IPS-NIHi11 (cell line): ENCODE results near the gene HDAC4.
"Not testable (repeated sequence)": the region's sequence is repeated elsewhere in the genome, so short reads cannot be mapped to it uniquely, and the experiment has no call there.

Experiments
- DNase-seq: peaks from one replicate; pipeline ENCODE4 v3.0.0; 2012; ENCODE audit warnings: mixed read lengths, low spot score

HDAC4 gene

DNA sequence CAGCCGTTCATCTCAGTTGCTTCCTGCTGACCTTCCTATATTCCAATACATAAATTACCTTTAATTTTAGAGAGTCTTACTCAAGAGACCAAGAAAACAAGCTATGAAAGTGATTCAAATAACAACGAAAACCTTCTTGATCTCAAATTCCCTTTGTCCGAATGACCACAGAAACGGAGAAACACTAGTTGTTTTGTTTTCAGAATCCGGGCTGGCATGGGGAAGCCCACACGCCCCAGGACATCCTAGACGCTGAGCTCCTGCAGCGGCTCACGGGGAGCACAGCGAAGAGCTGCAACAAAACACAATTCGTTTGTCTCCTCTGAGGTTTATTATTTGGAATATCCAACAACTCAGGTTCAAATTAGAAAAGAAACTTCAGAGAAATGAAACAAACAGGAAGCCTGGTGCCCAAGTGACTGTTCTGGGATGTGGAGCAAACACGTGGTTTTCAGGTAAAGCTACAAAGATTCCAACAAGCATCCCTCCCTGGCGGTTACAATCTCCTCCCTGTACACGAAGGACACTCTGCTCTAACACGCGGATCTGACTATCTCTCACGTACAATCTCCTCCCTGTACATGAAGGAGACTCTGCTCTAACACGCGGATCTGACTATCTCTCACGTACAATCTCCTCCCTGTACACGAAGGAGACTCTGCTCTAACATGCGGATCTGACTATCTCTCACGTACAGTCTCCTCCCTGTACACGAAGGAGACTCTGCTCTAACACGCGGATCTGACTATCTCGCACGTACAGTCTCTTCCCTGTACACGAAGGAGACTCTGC, 315.4 kb downstream of the HDAC4 start:
- no peak for DNase-seq

DNA sequence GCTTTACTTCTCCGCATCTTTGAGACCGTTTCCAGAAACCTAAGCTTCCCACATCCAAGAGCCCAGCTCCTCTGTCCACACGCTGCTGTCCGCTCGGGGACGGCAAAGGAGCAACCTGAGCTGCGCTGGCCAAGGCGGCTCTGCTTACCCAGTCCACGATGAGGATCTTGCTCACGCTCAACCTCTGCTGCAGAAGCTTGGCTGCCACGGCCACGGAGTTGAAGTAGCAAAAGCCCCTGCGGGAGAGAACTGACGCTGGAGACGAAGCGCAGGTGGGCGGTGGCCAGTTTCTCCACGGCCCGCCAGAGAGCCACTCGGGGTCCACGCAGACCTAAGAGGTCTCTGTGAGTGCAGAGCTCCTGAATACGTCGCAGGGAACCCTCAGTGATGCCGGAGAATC, 316.8 kb downstream of the HDAC4 start:
- DNase-seq, result no peak

DNA sequence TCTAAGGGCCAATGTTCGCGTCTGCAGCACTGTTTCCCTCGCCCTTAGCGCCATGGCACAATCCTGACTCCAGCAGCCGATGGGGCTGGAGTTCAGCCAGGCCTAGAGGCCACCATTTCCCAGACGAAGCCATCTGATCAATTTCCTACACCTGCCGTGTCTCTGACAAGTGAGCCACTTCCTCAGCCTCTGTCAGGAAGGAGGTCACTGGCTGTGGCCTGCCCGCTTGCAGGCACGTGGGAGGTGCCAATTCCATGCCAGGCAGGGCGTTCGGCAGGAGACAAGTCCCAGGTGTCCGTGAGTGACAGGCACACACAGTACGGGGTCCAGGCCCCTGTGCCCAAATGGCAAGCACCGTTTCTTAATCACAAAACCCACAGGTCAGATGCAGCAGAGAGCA, 318.4 kb downstream of the HDAC4 start:
- DNase-seq, result no peak

DNA sequence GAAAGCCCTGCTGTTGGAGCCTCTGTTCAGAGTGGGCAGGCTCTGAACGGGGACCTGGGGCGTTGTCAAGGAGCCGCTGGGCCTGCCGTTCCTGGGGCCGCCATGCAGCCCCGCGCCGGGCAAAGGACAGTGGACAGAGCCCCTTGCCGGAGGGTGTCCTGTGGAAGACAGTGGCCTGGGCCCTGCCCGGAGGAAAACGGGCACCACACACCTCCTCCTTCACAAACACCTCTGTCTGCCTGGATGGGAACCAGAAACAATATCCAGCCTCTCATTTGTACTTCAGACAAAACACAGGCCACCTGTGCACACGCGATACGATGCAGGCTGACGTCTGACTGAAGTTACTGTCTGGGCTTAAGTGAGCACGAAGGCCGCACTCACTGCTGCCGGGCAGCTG, 319.2 kb downstream of the HDAC4 start:
- no peak for DNase-seq

DNA sequence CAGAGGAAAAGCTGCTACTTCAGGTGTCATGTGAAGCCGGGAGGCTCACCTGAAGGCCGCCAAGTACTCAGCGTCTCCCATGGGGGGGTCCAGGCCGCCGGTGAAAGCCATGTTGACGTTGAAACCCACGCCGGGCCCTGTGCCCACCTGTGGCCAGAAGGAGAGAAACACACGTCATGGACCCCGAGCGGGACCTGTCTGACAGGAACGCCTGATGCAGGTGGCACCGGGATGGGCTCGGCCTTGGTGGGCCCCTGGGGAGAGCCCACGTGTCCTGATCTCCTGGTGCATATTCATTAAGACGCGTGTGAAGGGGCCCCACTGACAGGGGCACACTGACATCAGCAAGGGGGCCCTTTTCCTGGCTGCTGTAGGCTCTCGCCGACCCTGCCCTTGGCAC, 319.8 kb downstream of the HDAC4 start:
- no peak for DNase-seq

DNA sequence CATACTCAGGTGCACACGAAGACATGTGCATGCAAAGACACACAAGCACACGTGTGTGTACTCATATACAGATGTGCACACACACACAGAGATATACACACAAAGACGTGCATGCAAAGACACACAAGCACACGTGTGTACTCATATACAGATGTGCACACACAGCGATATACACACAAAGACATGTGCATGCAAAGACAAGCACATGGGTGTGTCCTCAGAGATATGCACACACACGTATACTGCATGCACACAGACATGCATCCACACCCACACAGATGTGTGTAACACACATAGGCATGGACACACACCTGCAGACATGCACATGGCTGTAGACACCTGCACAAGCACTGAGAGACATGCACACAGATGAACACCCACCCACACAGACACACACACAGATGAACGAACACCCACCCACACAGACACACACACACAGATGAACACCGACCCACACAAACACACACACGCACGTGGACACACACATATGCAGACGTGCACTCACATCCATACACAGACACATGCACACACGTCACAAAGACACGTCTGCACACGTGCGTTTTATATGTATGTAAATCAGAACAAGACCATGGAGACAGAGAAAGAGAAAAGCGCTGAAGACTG, 321.0 kb downstream of the HDAC4 start:
- no peak for DNase-seq

DNA sequence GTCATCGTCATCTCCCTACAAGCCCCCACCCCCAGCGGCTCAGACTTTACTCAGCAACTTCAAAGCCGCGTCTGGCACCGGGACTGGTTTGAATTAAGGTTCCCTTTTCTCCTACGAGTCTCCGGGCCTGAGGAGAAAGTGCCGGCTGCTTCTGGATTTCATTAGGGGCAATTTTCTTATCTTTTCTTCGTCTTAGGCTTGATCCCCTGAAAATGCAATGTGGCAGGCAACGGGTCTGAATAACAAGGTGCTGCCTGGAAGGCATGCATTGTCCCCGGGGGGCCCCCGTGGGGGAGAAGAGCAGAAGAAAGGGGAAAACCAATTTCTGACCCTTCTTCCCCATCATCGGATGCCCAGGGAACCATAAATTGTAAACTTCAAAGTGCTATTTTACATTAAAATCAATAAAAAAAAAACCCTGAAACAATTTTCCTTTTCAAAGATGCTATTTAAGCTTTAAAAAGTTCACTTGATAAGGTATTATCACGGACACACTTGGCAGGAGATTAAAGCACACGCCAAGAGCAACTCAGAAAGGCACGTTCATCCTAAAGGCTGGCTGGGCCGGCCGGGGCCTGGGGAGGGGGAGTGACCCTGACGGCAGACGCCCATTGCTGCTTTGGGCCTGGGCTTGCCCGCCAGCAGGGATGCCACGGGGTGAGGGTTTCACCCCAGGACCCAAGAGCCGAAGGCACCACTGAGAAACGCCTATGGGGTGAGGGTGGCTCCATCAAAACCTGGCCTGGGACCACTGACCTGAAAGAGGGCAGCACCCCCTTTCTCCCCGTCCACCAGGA, 322.5 kb downstream of the HDAC4 start:
- no peak for DNase-seq

DNA sequence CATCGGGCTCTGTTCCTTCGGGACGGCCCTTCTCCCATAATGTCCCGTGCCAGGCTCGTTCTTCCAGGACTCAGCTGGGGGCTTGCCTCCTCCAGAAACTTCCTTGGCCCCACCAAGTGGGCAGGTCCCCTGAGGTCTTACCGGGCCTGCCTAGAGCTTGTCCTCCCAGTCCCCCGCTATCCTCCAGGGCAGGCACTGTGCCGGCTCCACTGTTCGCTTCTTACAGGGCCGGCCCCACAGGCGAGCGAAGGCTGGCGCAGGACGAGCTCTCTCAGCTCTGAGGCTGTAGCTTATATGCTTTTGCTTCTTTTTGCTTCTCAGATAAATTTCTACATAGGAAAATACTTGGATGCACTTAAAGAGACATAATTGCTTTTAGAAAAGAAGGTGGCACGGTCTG, 323.6 kb downstream of the HDAC4 start:
- no peak for DNase-seq

DNA sequence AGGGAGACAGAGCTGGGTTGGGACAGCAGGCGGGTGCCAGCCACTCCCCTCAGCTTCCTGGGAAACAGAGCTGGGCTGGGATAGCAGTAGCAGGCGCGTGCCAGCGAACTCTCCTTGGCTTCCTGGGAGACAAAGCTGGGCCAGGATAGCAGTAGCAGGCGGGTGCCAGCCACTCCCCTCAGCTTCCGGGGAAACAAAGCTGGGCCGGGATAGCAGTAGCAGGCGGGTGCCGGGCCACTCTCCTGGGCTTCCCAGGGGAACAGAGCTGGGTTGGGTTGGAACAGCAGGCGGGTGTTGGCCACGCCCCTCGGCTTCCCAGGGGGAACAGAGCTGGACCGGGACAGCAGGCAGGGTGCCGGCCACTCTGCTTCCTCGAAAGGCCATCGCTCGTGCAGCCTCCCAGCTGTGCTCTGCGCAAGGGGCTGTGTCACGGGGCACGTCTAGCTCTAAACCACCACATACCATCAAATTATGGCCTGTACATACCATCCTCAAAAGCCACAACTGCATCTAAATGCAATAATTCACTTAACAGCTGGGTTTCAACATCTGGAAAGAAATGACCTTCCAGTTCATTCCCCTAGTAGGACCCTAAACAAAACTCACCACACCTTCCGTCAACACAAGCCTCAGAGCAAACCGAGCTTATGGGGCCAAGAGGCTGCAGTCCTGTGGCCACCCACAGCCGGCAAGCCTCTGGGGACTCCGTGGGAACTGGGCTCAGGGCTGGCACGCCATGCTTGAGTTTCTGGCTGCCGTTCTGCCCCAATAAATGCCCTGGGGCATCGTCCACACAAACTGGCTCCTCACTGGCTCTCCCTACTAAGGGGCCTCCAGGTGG, 324.7 kb downstream of the HDAC4 start:
- DNase-seq, result peak; percentile 48

DNA sequence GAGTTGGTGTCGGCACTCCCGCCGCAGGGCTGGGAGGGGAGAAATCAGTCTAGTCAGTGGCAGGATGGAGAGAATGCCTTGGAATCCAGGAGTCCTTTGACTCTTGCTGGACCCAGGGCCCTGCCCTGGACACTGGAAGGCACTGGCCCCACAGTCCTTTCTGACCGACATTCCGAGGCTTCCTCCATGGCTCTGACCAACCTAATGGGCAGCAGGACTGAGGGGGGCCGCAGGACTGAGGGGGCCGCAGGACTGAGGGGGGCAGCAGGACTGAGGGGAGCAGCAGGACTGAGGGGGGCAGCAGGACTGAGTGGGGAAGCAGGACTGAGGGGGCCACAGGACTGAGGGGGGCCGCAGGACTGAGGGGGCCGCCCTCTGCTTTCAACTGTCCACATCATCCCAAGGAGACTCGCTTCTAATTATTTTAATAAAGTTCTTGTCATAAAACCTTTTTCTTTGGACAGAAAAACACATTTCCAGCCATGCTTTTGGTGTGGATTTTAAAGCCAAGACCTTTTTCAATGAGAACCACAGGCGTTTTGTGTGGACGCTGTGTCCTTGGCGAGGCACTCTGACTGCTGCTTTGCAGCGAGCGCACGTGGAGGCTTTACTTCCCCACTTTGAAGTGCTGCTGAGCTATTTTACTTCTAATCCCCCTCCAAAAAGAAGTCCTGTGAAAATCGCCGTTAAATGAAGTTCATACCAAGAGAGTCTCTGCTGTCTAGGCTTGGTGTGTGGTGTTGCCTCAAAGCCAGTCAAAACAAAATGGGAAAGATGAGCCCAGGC, 326.9 kb downstream of the HDAC4 start:
- DNase-seq, result no peak

DNA sequence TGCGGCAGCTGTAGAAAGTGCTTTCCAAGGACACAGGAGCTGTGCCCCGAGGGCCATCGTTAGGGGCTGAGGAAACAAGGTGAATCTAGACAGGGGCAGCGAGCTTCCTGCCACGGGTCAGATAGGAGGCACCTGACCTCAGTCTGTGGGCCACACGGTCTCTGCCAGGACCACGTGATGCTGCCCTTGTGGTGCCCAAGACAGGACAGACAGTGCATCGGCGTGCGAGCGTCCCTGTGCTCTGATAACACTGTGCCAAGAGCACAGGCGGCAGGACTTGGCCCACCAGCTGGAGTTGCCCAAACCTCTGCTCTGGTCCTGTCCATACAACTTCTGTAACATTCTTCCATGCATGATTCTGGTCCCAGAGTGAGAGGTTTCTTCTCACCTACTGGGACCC, 327.6 kb downstream of the HDAC4 start:
- DNase-seq, result no peak

DNA sequence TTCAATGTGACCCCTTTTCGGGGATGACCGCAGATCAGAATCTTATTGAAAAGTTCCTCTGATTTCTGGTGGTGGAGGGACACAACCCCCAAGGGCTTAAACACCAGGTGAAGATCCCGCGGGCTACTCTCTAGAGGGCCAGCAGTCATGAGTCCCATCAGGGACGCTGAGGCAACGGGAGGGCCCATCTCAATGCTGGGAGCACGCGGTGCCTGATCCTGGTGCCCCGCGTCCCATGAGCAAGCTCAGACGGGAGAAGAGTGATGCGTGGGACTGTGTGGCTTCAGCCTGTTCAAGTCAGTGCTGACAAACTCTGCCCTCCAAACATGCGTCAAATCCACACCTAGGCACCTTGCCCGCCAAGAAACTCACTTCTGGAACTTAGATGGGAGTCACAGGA, 328.0 kb downstream of the HDAC4 start:
- DNase-seq, result no peak

DNA sequence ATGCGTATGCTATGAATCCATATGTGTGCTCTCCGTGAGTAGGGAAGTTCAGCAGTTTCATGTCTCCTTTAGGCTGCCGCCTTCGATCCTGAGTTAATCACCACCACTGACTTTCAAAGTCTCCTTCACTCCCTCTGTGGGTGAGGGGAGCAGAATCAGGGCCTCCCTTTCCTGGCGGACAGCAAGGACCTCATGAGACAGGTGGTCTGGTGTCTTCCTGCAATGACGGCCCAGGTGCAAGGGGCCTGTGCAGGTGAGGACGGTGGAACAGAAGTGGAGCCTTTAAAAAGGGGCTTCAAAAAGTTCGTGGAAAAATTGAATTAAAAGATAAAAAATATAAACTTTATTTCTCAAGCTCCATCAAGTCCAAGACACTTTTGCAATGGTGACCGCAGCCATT, 330.4 kb downstream of the HDAC4 start:
- no peak for DNase-seq

DNA sequence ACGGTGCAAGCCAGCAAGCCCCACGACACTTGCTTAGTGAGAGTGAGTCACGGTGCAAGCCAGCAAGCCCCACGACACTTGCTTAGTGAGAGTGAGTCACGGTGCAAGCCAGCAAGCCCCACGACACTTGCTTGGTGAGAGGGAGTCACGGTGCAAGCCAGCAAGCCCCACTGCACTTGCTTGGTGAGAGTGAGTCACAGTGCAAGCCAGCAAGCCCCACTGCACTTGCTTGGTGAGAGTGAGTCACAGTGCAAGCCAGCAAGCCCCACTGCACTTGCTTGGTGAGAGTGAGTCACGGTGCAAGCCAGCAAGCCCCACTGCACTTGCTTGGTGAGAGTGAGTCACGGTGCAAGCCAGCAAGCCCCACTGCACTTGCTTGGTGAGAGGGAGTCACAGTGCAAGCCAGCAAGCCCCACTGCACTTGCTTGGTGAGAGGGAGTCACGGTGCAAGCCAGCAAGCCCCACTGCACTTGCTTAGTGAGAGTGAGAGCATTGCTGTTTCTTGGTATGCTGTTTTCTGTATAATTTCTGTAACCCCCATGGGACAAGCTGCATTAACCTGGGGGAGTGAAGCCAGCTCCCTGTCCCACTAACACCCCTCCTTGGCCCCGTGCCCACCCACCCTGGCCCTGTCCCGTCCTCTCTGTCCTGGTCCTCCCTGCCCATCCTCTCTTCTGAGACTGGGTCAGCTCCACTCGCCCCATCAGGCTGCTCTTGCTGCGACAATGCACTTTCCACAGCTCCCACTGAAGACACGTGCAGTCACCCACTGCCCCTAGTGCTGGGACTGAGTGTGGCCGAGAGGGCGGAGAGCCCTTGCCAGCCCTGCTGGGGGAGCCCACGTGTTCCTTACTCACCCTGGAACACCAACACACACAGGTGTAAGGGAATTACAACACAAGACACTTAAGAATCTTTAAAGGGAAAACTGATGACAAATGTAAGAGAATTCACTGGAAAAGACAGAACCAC, 331.2 kb downstream of the HDAC4 start:
- DNase-seq, result not testable (repeated sequence)

DNA sequence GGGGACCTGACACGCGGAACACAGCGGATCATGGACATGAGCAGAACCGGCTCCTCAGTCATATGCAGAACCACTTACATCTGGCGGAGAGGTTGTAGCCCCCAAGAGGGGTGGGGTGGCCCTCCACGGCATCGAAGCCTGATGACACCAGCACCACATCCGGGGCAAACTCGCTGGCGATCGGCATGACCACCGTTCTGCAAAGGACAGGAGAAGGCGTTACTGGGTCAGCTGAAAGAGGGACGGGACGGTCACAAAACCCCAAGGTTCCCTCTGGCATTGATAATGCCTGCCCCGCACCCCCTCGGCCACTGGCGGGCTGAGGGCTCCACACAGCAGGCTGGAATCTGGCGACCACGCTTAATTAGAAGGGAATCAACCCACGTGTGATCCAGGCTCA, 332.4 kb downstream of the HDAC4 start:
- DNase-seq, result no peak

DNA sequence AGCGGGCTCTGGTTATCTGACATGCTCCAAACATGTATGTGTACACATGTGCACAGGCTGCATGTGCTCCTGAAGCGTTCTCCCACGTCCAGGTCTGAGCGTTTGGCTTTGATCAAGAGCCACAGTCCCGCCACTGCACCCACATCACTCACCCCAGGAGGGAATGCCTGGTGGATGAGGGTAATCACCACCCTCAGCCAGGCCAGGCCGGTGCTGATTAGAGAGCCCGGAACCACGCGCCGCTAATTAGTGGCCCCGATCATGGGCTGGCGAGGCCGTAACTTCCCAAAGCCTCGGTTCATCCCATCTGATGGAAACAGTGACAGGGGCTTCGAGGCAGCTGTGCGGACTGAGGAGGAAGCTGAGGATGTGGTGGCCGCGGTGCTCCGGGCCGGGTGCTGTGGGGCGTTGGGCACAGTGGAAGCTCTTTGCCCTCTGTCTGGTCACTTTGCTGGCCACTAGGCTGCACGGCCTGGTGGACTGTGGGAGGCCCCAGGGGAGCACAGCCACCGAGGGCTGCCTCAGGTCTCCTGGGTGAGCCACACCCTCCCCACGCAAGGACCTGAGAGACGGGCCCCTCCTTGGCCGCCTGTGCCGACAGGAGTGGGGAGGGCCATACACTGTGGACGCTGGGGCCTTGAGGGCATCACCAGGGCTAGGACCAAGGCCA, 333.5 kb downstream of the HDAC4 start:
- DNase-seq, result no peak

DNA sequence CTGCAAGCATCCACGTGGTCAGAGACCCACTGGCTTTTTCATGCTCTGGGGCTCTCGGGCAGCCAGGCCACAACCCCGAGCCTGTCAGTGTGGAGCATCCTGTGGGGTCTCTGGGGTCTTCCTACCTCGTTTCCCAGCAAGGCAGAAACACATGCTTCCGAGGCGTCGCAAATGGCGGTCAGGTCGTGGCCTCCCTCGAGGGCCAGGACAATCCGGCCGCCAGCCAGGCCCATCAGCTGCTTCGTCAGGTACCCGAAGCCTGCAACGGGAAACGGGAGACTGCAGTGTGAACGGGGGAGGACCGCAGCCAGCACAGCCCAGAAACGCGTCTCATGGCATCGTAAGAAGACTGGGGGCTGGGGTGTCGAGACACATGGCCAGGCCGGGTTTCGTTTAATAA, 334.2 kb downstream of the HDAC4 start:
- no peak for DNase-seq

DNA sequence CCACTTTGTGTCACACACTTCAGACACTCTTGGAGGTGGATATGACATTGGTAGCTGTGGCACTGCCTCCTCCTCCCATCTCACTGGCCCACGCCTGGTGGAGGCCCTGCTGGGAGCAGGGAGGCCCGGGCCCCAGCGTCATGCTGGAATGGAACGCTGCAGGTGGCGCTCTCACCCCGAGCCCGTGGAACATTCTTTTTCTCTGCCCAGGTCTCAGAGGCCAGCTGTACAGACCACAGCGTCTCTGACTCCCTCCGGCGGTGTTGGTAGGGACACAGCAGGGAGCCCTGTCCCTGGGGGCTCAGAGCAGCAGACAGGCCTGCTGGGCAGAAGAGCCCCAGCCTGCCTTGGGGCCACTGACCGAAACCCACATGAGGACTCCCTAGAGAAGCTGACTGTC, 334.9 kb downstream of the HDAC4 start:
- peak; percentile 52 for DNase-seq

DNA sequence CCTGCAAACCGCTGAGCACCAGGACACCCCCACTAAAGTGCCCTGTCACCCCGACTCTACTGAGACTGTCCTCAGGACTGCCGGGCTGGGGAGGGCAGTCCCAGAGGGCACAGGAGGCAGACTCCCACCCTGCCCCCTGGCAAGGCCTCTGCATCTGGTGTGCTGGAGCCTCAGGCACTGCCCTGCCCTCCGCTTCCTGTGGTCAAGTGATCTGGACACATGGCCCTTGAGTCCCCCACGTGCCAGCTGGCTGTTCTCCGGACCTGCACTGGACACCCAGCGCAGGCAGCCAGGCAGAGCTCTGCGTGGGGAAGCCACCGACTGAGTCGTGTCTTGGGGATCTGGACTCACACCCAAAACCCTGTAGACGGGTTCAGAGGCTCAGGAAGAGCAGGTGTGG, 335.3 kb downstream of the HDAC4 start:
- DNase-seq, result no peak

DNA sequence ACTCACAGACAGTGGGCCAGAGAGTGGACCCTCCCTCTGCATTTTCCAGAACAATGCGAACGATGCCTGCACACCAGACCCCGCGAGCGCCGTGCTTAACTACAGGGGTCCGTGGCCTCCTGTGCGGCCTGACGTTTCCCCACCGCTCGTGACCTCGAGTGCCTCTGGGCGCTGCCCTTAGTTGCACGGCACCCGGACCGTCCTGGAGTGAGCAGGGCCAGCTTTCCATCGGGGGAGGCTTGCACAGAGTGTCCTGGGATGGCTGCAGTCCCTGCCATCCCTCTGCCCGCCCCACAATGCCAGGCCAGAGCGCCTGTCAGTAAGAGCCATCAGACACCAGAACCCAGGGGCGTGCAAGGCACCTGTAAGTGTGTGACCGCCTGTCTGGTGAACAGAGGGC, 335.9 kb downstream of the HDAC4 start:
- no peak for DNase-seq
